ENCODE measurements around the gene KMT2E.
A peak's percentile ranks its signal among the peaks of the same experiment; 100 is the strongest.
"Not testable (repeated sequence)": the region's sequence is repeated elsewhere in the genome, so short reads cannot be mapped to it uniquely, and the experiment has no call there.

The KMT2E gene

DNA sequence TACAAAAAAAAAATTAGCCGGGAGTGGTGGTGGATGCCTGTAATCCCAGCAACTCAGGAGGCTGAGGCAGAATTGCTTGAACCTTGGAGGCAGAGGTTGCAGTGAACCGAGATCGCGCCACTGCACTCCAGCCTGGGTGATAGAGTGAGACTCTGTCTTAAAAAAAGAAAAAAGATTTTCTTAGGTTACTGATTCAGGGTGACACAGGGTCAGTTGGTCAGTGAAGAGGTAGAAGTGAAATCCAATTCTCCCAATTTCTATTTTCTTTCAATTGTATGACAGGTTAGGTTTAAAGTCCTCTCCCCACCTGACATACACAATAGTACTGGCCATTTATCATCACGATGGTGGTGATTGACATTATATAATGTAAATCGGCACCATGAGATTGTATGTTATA, 38.5 kb upstream of the KMT2E start:
- not testable (repeated sequence) for H3K9ac ChIP-seq (ENCODE audit: low read depth, low read length); H3K9me3 ChIP-seq (ENCODE audit: insufficient read depth, low read depth, low read length); H3K27me3 ChIP-seq (ENCODE audit: insufficient read depth, low read length); H3K36me3 ChIP-seq (ENCODE audit: insufficient read depth, low read length); H3K4me3 ChIP-seq (ENCODE audit: low read length); H3K27ac ChIP-seq (ENCODE audit: low read depth, low read length)
- peaks cover 27% of the 10 kb centered on the region for H3K4me1 ChIP-seq (ENCODE audit: insufficient read depth, low read length)
- 97% methylated on average over 4 of the region's 6 CpGs for WGBS

DNA sequence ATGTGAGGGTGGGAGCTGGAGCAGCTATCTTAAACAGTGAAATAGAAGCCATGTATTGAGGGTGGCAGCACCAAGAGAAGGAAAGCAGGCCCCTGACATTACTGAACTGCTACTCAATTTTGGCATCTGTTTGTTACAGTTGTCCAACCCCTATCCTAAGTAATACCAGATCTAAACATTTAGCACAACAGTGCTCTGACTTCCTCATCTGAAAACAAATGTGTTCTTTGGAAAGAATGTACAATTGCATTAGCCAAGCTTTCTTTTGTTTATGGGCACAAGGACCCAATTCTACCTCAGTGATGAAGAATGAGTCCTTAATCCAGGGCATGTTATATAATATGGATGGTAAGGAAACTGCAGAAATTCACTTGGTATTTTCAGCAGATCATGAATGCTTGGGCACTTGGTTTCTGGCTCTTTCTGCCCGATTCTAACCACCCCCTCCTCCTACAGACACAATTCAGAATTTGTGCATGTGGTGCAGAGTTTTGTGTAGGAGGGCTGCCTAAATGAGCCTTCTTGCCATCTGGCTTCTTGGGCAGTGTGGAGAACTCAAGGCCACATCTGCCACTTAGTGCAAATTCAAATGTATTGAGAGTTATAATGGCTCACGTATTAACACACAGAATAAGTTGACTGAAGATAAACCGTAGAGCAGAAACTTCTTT, 36.9 kb upstream of the KMT2E start:
- Histone ChIP-seq H3K27me3 (ENCODE audit: insufficient read depth, low read length) (no peaks in the 10 kb centered on the region), H3K27ac (ENCODE audit: low read depth, low read length) (no peak overlapping the region), H3K36me3 (ENCODE audit: insufficient read depth, low read length) (no peaks in the 10 kb centered on the region), H3K4me1 (ENCODE audit: insufficient read depth, low read length) (peaks cover 33% of the 10 kb centered on the region), H3K9me3 (ENCODE audit: insufficient read depth, low read depth, low read length) (no peaks in the 10 kb centered on the region), H3K4me3 (ENCODE audit: low read length) (no peak overlapping the region), H3K9ac (ENCODE audit: low read depth, low read length) (no peak overlapping the region)
- WGBS: 86% methylated on average over 2 of the region's 3 CpGs

DNA sequence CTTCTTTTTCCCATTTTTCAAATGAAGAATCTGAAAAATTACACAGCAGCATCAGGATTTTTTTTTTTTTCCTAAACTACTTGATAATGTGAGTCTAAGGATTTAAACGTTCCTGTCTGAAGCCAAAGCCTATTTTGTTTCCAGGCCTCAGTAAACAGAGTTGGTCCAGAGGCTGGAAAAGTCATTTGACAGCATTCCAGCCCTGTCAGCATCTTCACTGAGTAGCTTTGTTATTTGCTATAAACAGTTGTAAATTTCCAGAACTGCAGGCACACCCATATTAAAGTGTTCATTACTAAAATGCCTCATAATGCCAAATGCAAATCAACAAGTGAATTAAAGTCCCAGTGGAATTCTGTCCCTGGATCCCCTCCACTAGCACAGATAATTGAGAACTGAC, 35.5 kb upstream of the KMT2E start:
- Histone ChIP-seq H3K27ac (ENCODE audit: low read depth, low read length) (peak overlapping the region; percentile 65), H3K36me3 (ENCODE audit: insufficient read depth, low read length) (no peaks in the 10 kb centered on the region), H3K9ac (ENCODE audit: low read depth, low read length) (no peak overlapping the region), H3K4me3 (ENCODE audit: low read length) (no peak overlapping the region), H3K9me3 (ENCODE audit: insufficient read depth, low read depth, low read length) (no peaks in the 10 kb centered on the region), H3K4me1 (ENCODE audit: insufficient read depth, low read length) (peaks cover 46% of the 10 kb centered on the region), H3K27me3 (ENCODE audit: insufficient read depth, low read length) (no peaks in the 10 kb centered on the region)
- 41% methylated on average over 1 of the region's 1 CpG for WGBS

DNA sequence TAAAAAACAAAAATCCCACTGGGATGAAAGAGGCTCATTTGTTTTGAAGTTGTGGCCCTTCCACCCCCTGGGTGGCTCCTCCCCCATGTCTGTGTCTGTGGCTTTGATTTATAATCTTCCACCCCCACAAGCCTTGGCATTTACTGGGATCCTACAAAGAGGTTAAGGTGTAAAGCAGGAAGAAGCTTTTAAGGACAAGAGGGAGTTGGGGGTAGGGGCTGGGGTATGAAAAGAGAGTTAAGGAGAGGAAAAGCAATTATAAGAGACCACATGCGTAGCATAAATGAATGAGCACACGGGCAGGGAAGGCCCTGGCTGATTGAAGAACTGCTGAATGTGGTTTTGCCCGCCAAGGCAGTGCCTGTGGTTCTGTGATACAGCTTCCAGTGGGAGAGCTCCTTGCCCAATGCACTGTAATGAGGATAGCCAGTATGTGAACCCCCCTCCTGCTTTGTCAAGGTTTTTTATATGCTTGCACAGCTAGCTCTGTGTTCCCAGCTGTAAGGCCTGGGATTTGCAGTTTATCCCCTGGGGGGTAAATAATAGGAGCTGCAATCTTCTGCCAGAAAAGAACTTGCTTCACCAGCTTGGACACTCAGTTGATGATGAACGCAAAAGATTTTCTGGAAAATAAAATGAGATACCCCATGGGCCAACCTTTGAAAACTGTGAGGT, 34.7 kb upstream of the KMT2E start:
- Histone ChIP-seq H3K9me3 (ENCODE audit: insufficient read depth, low read depth, low read length) (no peaks in the 10 kb centered on the region), H3K27me3 (ENCODE audit: insufficient read depth, low read length) (no peaks in the 10 kb centered on the region), H3K27ac (ENCODE audit: low read depth, low read length) (peak overlapping the region; percentile 65), H3K4me1 (ENCODE audit: insufficient read depth, low read length) (peaks cover 46% of the 10 kb centered on the region), H3K4me3 (ENCODE audit: low read length) (no peak overlapping the region), H3K9ac (ENCODE audit: low read depth, low read length) (peak overlapping the region; percentile 17; the same call in 1 of the 2 replicates), H3K36me3 (ENCODE audit: insufficient read depth, low read length) (no peaks in the 10 kb centered on the region)
- WGBS: 21% methylated on average over 4 of the region's 4 CpGs

GRCh38 chr7:104980440-104980839, 33.6 kb upstream of the KMT2E start:
- Histone ChIP-seq H3K4me1 (ENCODE audit: insufficient read depth, low read length) (peaks cover 54% of the 10 kb centered on the region), H3K9ac (ENCODE audit: low read depth, low read length) (no peak overlapping the region), H3K27ac (ENCODE audit: low read depth, low read length) (no peak overlapping the region; the same call in 1 of the 2 replicates), H3K4me3 (ENCODE audit: low read length) (no peak overlapping the region), H3K36me3 (ENCODE audit: insufficient read depth, low read length) (no peaks in the 10 kb centered on the region), H3K27me3 (ENCODE audit: insufficient read depth, low read length) (no peaks in the 10 kb centered on the region), H3K9me3 (ENCODE audit: insufficient read depth, low read depth, low read length) (no peaks in the 10 kb centered on the region)
- 91% methylated on average over 5 of the region's 5 CpGs for WGBS

DNA sequence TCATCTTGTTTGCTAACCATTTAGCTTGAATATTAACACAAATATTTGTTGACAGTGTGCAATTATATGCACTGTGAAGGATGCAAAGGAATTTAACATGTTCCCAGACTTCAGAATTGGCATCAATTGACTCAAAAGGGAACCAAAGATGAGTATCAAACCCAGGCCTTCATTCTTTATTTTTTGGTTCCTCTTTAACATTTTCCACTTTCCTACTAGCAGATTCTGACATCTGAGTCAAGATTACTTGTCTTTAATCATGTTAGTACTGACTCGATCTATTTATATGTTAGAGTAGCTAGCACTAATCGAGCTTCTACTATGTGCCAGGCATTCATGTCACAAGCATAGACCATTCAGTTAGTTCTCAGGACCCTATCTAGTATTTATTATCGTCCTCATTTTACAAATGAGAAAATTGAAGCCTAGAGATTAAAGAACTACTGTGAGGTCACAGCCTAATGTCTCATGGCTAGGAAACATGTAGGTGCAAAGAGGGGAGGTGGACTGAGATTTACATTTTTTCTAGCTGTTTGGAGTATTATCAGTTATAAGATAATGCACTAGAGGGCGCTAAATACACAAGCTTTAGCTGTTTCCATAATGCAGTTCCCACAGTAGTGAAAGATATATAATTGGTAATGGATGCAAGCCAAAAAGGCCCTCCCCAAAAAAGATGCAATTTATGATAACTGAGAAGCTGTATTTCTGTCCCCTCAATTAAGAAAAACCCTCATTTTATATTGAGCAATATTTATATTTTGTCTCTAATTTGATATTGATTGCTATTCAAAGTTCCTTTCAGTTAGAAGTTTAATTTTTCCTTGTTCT, 32.9 kb upstream of the KMT2E start:
- WGBS: 54% methylated on average over 4 of the region's 4 CpGs
- Histone ChIP-seq H3K4me1 (ENCODE audit: insufficient read depth, low read length) (peaks cover 59% of the 10 kb centered on the region), H3K27me3 (ENCODE audit: insufficient read depth, low read length) (no peaks in the 10 kb centered on the region), H3K9ac (ENCODE audit: low read depth, low read length) (no peak overlapping the region), H3K4me3 (ENCODE audit: low read length) (no peak overlapping the region), H3K27ac (ENCODE audit: low read depth, low read length) (no peak overlapping the region), H3K36me3 (ENCODE audit: insufficient read depth, low read length) (peaks cover 4% of the 10 kb centered on the region; the same call in 1 of the 2 replicates), H3K9me3 (ENCODE audit: insufficient read depth, low read depth, low read length) (no peaks in the 10 kb centered on the region)

GRCh38 chr7:104981672-104982037, 32.4 kb upstream of the KMT2E start:
- peaks cover 65% of the 10 kb centered on the region for H3K4me1 ChIP-seq (ENCODE audit: insufficient read depth, low read length)
- WGBS: no CpG with 5 or more reads among the region's 1 CpG
- H3K4me3 ChIP-seq (ENCODE audit: low read length): no peak overlapping the region
- no peaks in the 10 kb centered on the region for H3K9me3 ChIP-seq (ENCODE audit: insufficient read depth, low read depth, low read length)
- H3K27me3 ChIP-seq (ENCODE audit: insufficient read depth, low read length): no peaks in the 10 kb centered on the region
- H3K27ac ChIP-seq (ENCODE audit: low read depth, low read length): no peak overlapping the region
- peaks cover 7% of the 10 kb centered on the region; the same call in 1 of the 2 replicates for H3K36me3 ChIP-seq (ENCODE audit: insufficient read depth, low read length)
- no peak overlapping the region for H3K9ac ChIP-seq (ENCODE audit: low read depth, low read length)

- Histone ChIP-seq H3K4me3 (ENCODE audit: low read length) (peak overlapping the region; percentile 78), H3K27ac (ENCODE audit: low read depth, low read length) (peak overlapping the region; percentile 90; the same call in 1 of the 2 replicates), H3K9ac (ENCODE audit: low read depth, low read length) (peak overlapping the region; percentile 97), H3K4me1 (ENCODE audit: insufficient read depth, low read length) (peaks cover 67% of the 10 kb centered on the region), H3K27me3 (ENCODE audit: insufficient read depth, low read length) (no peaks in the 10 kb centered on the region), H3K36me3 (ENCODE audit: insufficient read depth, low read length) (peaks cover 7% of the 10 kb centered on the region; the same call in 1 of the 2 replicates), H3K9me3 (ENCODE audit: insufficient read depth, low read depth, low read length) (no peaks in the 10 kb centered on the region)
- 89% methylated on average over 5 of the region's 5 CpGs for WGBS
Measured at GRCh38 chr7:104982308-104983075, 31.5 kb upstream of the KMT2E start.

- Histone ChIP-seq H3K4me1 (ENCODE audit: insufficient read depth, low read length) (peaks cover 68% of the 10 kb centered on the region), H3K9ac (ENCODE audit: low read depth, low read length) (peak overlapping the region; percentile 97), H3K27ac (ENCODE audit: low read depth, low read length) (peak overlapping the region; percentile 90), H3K9me3 (ENCODE audit: insufficient read depth, low read depth, low read length) (no peaks in the 10 kb centered on the region), H3K27me3 (ENCODE audit: insufficient read depth, low read length) (no peaks in the 10 kb centered on the region), H3K36me3 (ENCODE audit: insufficient read depth, low read length) (peaks cover 7% of the 10 kb centered on the region; the same call in 1 of the 2 replicates), H3K4me3 (ENCODE audit: low read length) (peak overlapping the region; percentile 78)
- 81% methylated on average over 13 of the region's 13 CpGs for WGBS
Measured at GRCh38 chr7:104983076-104983577, 30.9 kb upstream of the KMT2E start.

DNA sequence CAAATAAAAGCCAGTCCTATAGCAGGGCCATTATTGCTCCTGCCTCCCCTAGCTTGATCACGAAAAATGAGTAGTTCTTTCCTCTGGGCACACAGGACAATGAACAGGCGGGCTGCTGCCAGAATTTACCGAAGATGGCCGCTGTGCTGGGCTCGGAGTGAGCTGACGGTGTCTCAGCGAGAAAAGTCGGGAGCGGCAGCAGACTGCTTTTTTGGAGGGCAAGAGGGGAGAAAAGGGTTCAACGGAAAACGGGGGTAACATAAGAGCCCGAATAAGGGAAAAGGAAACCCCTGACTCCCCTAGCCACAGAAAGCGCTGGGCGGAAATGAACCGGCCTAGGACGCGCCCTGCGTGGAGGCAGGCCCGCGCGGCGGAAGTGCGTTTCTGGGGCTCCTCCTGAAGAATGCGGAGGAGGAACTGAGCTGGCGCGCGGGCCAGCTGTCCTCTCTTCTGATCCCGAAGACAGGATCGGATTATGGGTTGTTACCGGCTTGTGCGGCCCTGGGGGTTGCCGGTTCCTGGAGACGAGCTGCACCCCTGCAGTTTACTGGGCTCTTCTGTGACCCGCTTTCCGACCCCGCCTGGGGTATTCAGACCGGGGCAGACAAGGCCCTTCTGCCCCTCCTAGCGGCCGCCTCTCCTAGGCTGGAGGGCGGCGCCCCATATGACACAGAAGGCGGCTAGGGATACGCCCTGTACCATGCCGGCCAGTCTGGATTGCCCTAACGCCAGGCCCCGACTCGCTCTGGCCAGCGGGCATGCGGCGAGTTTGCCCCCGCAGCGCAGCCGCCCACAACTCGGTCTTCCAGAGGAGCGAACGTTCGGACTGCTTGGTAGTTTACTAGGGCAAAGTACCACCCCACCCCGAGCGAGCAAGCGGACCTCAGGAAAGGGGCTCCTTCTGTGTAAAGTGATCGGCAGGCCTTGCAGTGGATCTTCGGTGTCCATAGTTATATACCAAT, 30.1 kb upstream of the KMT2E start:
- Histone ChIP-seq H3K9me3 (ENCODE audit: insufficient read depth, low read depth, low read length) (no peaks in the 10 kb centered on the region), H3K36me3 (ENCODE audit: insufficient read depth, low read length) (peaks cover 7% of the 10 kb centered on the region; the same call in 1 of the 2 replicates), H3K9ac (ENCODE audit: low read depth, low read length) (peak overlapping the region; percentile 97), H3K4me1 (ENCODE audit: insufficient read depth, low read length) (peaks cover 60% of the 10 kb centered on the region), H3K4me3 (ENCODE audit: low read length) (peak overlapping the region; percentile 78), H3K27ac (ENCODE audit: low read depth, low read length) (peak overlapping the region; percentile 90), H3K27me3 (ENCODE audit: insufficient read depth, low read length) (no peaks in the 10 kb centered on the region)
- WGBS: 4% methylated on average over 62 of the region's 62 CpGs

All from HUES64 (cell line).